HK-2 (cell line): ENCODE measurements around the gene OR10T2.
"Not testable (repeated sequence)": the region's sequence is repeated elsewhere in the genome, so short reads cannot be mapped to it uniquely, and the experiment has no call there.

Source experiments
- DNase-seq: peaks from one replicate; pipeline ENCODE4 v3.0.0-alpha.2; 2018; ENCODE audit not compliant: unreplicated experiment

The OR10T2 gene

DNA sequence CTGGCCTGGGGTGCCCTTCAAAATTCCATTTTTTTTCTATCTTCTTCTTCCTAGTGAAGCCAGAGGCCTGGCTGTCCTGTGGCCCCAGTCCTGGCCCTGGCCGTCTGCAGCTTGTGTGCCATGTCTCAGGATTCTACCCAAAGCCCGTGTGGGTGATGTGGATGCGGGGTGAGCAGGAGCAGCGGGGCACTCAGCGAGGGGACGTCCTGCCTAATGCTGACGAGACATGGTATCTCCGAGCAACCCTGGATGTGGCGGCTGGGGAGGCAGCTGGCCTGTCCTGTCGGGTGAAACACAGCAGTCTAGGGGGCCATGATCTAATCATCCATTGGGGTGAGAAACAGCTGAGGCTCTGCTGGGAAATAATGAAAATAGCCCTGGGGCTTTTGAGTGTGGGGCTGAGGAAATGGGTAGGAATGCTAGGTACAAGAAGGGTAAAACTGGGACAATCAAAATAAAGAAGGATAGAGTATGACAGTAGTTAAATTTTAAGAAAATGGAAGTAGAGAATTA lies 43.4 kb downstream of the OR10T2 start:
- no peak for DNase-seq

DNA sequence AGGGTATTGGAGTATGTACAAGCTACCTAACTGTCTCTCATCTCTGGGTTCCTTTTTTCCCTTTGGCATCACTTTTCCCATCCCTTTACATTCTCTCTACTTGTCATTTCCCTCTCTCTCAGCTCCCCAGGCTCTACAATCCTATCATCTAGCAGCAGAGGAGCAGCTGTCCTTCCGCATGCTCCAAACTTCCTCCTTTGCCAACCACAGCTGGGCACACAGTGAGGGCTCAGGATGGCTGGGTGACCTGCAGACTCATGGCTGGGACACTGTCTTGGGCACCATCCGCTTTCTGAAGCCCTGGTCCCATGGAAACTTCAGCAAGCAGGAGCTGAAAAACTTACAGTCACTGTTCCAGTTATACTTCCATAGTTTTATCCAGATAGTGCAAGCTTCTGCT lies 45.0 kb downstream of the OR10T2 start:
- DNase-seq: no peak

DNA sequence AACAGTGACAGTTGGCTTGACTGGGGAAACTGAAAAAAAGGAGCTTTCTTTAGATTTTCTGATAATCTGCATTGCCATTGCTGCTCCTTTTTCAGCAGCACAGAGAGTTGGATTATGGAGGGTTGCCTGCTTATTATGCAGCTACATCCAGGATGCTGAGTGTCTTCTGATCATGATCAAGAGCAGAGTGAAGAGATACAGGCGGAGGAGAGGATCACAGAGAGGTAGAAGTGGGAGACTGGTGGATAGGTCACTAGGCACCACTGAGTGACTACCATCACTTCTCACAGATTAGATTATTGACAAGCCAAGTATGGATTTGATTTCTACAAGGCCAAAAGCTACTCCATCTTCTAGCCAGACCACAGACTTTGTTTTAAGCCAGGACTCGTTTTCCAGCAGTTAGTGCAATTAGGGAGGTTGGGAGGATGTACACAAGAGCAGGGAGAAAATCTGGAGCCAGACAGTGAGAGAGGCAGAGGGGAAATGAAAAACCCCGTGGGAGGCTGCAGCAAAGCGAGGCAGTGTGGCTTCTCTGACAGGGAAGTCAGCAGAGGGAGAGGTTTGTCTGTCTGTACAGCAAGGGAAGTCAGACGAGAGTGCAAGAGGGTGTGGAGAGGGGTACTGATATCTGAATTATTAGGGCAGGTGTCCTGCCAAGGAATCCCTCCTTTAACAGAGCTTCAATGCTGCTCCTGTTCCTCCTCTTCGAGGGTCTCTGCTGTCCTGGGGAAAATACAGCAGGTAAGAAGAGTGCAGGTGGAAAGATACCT lies 45.8 kb downstream of the OR10T2 start, which contains the start of gene CD1E:
CD1E (plus strand) TSS at position 592 of the 773 bp plus-strand sequence; CDS start at position 687, 95 bp downstream.
- DNase-seq: no peak

DNA sequence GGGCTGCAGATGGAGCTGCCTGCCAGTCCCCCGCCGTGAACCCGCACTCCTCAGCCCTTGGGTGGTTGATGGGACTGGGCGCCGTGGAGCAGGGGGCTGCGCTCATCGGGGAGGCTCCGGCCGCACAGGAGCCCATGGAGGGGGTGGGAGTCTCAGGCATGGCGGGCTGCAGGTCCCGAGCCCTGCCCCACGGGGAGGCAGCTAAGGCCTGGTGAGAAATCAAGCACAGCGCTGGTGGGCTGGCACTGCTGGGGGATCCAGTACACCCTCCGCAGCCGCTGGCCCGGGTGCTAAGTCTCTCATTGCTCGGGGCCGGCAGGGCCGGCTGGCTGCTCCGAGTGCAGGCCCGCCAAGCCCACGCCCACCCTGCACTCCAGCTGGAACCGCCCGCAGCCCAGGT lies 50.3 kb downstream of the OR10T2 start:
- DNase-seq: not testable (repeated sequence)
